A549 treated with DMSO at 1 μM for 4 hours (cell line): Measurements from ENCODE around the gene DNAH6. TPM values are rescaled to one million over a fixed set of nuclear protein-coding genes. Genes with fewer than 3 reads are reported as not detected.

Experiments used
- total RNA-seq: library from RNA; stranded (reverse); fragments of 200-300 nt; extraction: Qiagen RNA extraction; gene quantifications from 5 replicates; pipeline ENCODE4 v1.2.3, GENCODE V29; 2022; ENCODE audit warnings: low read depth

DNAH6 gene, protein sequence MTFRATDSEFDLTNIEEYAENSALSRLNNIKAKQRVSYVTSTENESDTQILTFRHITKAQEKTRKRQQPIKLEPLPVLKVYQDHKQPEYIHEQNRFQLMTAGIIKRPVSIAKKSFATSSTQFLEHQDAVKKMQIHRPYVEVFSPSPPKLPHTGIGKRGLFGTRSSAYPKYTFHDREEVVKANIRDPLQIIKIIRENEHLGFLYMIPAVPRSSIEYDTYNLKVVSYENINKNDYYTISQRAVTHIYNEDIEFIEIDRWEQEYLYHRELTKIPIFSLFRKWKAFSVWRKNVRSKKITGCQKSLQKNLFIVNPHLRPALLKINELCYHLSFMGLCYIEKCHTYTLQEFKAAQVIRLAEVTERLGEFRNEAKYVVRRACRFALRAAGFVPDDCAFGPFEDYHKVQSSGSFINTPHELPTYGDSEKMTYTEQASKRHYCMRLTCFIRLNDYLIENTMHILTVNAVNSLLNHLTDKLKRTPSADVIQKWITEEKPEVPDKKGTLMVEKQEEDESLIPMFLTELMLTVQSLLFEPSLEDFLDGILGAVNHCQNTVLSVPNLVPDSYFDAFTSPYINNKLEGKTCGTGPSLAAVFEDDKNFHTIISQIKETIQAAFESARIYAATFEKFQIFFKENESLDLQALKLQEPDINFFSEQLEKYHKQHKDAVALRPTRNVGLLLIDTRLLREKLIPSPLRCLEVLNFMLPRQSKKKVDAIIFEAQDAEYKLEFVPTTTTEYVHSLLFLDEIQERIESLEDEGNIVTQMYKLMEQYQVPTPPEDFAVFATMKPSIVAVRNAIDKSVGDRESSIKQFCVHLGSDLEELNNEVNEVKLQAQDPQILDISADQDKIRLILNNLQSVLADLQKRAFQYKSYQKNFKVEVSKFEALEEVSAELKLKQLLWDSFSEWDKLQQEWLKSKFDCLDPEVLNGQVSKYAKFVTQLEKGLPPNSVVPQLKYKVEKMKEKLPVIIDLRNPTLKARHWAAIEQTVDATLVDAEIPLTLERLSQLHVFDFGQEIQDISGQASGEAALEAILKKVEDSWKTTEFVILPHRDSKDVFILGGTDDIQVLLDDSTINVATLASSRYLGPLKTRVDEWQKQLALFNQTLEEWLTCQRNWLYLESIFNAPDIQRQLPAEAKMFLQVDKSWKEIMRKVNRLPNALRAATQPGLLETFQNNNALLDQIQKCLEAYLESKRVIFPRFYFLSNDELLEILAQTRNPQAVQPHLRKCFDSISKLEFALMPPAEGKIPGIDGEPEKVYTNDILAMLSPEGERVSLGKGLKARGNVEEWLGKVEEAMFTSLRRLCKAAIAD (N-terminal part only)
- total RNA-seq = 0.01 to 0.06 TPM (median 0.02 TPM) in 5 replicates

GRCh38 chr2:84516234-84516986 lies at the start of gene DNAH6:
Gene DNAH6 (plus strand): TSS chr2:84516498. CDS start chr2:84517827, 1,329 bp downstream.

Other genes with a start within 250 kb of the DNAH6 start
- 93.5 to 97.6 TPM (median 95.1 TPM) in 5 replicates for gene SUCLG1, start 57.2 kb upstream of the DNAH6 start, total RNA-seq